Measurements from ENCODE around the gene NEK7. TPM values are rescaled to one million over a fixed set of nuclear protein-coding genes. Genes with fewer than 3 reads are reported as not detected.

Gene NEK7
- total and polyA plus RNA-seq, 9 of the 15 experiments (the other 6 are each of a cell fraction or from before 2014, with no cell fraction given), result 8.5 to 37.3 (median 27.7) TPM

DNA sequence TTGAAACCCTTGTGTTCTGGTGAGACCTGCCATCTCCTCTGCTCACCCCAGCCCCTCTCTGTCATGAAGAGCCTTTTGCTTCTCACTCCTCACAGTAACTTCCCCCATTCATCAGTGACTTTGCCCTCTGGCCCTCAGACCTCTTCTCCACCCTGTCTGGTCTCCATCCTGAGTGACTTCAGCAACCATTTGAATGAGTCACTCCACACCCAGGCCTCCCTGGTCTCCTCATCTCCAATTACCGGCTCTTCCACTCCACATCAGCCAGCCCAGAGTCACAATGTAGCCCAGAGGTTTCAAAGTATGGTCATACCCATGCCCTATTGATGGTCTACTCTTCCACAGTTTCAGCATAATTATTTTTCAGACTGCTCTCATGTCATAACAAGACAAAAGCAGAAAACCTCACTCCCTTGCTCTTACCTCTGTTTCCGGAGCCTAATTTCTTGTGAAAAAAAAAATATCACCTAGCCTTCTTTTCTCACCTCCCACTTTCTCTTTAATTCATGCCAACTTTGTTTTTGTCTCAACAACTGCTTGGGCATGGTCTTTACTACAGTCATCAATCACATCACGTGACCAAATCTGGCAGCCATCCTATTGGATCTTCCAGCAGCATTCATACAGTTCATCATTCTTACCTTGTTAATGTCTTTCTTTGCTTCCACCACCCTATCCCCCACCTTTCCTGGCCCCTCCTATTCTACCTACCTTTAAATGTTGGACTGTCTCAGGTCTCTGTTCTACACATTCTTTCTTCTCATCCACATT, 35.6 kb upstream of the NEK7 start (continued):
- TF ChIP-seq, protein P1, sequence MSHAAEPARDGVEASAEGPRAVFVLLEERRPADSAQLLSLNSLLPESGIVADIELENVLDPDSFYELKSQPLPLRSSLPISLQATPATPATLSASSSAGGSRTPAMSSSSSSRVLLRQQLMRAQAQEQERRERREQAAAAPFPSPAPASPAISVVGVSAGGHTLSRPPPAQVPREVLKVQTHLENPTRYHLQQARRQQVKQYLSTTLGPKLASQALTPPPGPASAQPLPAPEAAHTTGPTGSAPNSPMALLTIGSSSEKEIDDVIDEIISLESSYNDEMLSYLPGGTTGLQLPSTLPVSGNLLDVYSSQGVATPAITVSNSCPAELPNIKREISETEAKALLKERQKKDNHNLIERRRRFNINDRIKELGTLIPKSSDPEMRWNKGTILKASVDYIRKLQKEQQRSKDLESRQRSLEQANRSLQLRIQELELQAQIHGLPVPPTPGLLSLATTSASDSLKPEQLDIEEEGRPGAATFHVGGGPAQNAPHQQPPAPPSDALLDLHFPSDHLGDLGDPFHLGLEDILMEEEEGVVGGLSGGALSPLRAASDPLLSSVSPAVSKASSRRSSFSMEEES (CRISPR knock-in tag; IDR thresholded peaks at IDR 0.05), result peak; percentile 85
- TF ChIP-seq CBFA2T2 (conservative IDR thresholded peaks at IDR 0.05), result peak; percentile 53
- TF ChIP-seq BHLHE40 (IDR thresholded peaks at IDR 0.05; ENCODE audit: low read length), result 0 out of 2 replicates have a peak, but pooled peaks have one; percentile 5
- TF ChIP-seq JUND (IDR thresholded peaks at IDR 0.05; ENCODE audit: borderline replicate concordance, low read depth, low read length), result peak; percentile 75; the same call in 1 of the 2 replicates
- TF ChIP-seq JUND (tag; IDR thresholded peaks at IDR 0.05; ENCODE audit: borderline replicate concordance, low read depth, low read length), result peak; percentile 62; the same call in 1 of the 3 replicates
- no peak for TF ChIP-seq CEBPB (tag; IDR thresholded peaks at IDR 0.05)
- TF ChIP-seq EZH2 (IDR thresholded peaks at IDR 0.05; ENCODE audit: borderline replicate concordance, low read depth, low read length), result no peak
- TF ChIP-seq, protein P2, sequence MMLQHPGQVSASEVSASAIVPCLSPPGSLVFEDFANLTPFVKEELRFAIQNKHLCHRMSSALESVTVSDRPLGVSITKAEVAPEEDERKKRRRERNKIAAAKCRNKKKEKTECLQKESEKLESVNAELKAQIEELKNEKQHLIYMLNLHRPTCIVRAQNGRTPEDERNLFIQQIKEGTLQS (IDR thresholded peaks at IDR 0.05), result peak; percentile 72
- TF ChIP-seq, protein P2 (CRISPR knock-in tag; conservative IDR thresholded peaks at IDR 0.05), result no peak
- TF ChIP-seq, protein P3, sequence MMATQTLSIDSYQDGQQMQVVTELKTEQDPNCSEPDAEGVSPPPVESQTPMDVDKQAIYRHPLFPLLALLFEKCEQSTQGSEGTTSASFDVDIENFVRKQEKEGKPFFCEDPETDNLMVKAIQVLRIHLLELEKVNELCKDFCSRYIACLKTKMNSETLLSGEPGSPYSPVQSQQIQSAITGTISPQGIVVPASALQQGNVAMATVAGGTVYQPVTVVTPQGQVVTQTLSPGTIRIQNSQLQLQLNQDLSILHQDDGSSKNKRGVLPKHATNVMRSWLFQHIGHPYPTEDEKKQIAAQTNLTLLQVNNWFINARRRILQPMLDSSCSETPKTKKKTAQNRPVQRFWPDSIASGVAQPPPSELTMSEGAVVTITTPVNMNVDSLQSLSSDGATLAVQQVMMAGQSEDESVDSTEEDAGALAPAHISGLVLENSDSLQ (IDR thresholded peaks at IDR 0.05), result peak; percentile 61; the same call in 1 of the 2 replicates
- TF ChIP-seq, protein P4, sequence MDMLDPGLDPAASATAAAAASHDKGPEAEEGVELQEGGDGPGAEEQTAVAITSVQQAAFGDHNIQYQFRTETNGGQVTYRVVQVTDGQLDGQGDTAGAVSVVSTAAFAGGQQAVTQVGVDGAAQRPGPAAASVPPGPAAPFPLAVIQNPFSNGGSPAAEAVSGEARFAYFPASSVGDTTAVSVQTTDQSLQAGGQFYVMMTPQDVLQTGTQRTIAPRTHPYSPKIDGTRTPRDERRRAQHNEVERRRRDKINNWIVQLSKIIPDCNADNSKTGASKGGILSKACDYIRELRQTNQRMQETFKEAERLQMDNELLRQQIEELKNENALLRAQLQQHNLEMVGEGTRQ (CRISPR knock-in tag; IDR thresholded peaks at IDR 0.05), result peak; percentile 60; the same call in 1 of the 2 replicates
- TF ChIP-seq CBFA2T3 (IDR thresholded peaks at IDR 0.05), result 0 out of 2 replicates have a peak, but pooled peaks have one; percentile 4
